Activated CD4-positive, CD25-positive, alpha-beta regulatory T cell treated with anti-CD3 and anti-CD28 coated beads, Interleukin-2, amount 50 U/mL, for 72 hours (primary cell): Measurements from ENCODE around the gene INAVA.
"Not testable (repeated sequence)": the region's sequence is repeated elsewhere in the genome, so short reads cannot be mapped to it uniquely, and the experiment has no call there.

ENCODE experiments used
- DNase-seq: peaks from one replicate; pipeline ENCODE4 v3.0.0; 2021

Gene INAVA

DNA sequence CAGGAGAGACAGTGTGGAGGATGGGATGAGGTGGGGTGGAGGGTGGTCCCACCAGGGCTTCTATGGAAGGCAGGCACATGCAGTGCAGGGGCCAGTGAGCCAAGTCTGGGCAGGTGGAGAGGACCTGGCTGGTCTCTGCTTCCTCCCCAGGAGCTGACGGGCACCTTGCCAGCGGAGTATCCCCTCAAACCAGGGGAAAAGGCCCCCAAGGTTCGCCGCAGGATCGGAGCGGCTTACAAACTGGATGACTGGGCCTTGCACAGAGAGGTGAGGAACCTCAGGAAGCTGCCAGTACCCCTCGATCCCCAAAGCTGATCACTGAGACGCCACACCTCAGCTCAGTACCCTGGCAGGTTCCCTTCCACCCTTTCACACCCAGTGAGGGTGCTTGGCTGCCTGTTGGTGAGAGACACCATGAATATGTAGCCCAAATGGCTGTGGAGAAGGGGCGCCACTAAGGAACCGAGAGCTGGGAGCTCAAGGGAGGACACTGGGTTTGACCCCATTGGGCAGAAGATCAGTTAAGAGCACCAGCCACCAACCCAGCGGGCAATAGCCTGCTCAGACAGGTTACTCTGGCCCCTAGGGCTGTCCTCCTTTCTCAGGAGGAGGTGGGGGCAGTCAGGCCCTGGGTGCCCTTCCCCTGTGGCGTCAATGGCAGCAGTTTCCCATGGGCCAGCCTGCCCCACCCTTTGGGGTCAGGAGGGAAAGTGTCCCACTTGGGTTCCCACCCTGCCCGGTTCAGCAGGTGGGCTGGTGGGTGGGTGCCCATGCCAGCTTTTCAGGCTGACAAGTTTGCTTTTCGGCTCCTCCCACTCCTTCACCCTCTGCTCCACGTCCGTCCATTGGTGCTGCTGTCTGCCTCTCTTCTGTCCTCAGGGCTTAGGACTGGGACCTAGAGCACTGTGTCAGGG, 5.5 kb downstream of the INAVA start:
- DNase-seq, result no peak

- DNase-seq, result no peak
Observed at GRCh38 chr1:200900877-200901276, 6.2 kb downstream of the INAVA start.

DNA sequence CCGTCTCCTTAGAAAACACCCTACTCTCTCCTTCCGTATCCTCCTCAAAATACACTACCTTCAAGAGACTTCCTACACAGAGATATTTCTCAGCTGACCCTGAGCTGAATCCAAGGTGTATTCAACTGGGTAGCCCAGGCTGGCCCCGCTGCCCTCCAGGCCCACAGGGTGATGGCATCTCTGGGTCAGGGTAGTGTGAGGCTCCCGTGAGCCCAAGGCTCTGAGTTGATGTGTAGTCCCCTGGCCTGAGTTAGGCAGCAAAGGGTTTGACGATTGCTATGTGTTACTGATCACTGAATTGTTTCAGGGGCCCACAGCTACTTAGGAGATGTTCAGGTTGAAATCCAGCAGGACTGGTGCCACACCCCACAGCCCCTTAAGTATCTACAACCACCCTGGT, 6.7 kb downstream of the INAVA start:
- no peak for DNase-seq

- no peak for DNase-seq
Observed at GRCh38 chr1:200901796-200902444, 7.2 kb downstream of the INAVA start.

- no peak for DNase-seq
Observed at GRCh38 chr1:200903793-200904192, 9.1 kb downstream of the INAVA start.

- DNase-seq, result no peak
Observed at GRCh38 chr1:200904772-200905171, 10.1 kb downstream of the INAVA start.

DNA sequence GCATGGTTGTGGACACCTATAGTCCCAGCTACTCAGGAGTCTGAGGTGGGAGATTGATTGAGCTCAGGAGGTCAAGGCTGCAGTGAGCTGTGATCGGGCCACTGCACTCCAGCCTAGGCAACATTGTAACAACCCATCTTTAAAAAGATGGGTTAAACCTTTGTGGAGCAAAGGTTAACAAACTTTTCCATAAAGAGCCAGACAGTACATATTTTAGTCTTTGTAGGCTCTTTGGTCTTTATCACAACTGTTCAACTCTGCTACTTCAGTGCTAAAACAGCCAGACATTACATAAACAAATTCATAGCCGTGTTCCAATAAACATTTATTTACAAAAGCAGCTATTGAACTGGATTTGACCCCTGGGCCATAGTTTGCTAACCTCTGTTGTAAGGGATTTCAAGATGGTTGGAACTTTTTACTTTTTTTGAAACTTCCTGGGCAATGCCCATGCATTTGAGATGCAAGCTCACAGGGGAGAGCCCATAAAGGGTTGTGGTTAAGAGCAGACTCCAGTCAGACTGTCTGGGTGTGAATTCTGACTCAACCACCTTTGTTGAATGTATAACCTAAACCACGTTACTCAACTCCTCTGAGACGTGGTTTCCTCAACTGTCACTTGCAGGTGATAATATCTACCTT, 10.8 kb downstream of the INAVA start:
- no peak for DNase-seq

DNA sequence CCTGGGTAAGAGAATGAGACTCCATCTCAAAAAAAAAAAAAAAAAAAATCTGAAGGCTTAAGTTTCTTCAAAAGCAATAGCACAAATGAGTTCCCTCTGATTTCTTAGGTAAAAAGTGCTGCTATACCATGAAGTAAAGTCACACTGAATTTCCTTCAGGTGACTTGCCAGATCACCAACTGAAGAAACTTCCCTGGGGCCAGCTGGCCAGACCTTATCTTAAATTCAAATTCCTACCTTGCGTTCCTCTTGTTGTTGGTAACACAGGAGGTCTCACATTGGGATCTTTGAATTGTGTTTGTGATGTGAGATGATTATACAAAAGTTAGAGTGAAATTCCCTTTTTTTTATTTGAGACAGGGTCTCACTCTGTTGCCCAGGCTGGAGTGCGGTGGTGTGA, 11.8 kb downstream of the INAVA start:
- DNase-seq, result no peak

- no peak for DNase-seq
Observed at GRCh38 chr1:200907611-200908097, 13.0 kb downstream of the INAVA start.

GRCh38 chr1:200908191-200908868, 13.6 kb downstream of the INAVA start:
- DNase-seq, result no peak

DNA sequence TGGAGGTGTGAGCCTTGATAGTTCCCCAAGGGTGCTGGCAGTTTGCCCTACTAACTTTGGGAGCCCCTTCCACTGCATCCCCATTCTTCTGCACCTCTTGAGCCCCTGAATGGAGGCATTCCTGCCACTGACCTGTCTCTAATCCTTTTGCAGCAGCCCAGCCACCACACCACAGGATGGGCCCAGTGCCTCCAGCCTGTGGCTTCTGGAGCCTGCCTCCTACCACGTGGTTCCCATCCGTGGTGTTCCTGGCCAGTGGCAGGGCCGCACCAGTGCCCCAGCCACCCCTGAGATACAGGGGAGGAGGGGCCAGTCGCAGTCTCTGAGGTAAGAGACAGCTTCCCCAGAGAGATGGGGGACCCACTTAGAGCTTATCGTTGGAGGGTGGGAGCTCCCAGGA, 14.4 kb downstream of the INAVA start:
- no peak for DNase-seq

DNA sequence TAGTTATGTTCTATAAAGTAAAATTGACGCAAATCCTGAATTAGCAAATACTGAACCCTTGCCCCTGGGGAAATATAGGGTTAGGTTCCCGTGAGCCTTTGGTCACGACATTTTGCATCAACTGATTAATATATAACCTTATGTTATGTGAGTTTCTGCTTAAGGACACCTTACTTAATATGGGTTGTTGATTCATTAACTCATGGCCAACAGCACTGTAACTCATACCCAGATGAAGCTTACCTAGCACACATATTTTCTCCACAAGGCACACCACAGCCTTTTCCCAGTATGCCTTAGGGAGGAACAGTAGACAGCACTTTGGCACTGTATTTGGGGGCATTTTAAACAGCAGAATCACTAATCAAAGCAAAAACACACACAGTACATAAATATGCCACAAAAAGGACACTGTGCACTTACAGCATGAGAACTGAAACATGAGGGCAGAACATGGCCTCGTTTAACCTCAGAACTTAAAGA, 15.1 kb downstream of the INAVA start:
- no peak for DNase-seq

DNA sequence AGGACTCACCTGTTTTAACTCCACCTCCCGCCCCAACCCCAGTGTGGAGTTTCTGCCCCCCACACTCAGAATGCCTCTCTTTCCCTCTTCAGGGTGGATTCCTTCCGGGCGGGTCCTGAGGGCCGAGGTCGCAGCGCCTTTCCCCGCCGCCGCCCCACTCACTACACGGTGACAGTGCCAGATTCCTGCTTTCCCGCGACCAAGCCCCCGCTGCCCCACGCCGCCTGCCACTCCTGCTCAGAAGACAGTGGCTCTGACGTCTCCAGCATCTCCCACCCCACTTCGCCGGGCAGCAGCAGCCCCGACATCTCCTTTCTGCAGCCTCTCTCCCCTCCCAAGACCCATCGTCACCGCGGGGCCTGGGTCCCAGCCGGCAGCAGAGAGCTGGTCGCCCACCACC, 16.7 kb downstream of the INAVA start:
- no peak for DNase-seq

GRCh38 chr1:200911936-200912335, 17.2 kb downstream of the INAVA start:
- not testable (repeated sequence) for DNase-seq

GRCh38 chr1:200912737-200913407, 18.2 kb downstream of the INAVA start:
- no peak for DNase-seq

- no peak for DNase-seq
Observed at GRCh38 chr1:200916152-200916551, 21.5 kb downstream of the INAVA start.

DNA sequence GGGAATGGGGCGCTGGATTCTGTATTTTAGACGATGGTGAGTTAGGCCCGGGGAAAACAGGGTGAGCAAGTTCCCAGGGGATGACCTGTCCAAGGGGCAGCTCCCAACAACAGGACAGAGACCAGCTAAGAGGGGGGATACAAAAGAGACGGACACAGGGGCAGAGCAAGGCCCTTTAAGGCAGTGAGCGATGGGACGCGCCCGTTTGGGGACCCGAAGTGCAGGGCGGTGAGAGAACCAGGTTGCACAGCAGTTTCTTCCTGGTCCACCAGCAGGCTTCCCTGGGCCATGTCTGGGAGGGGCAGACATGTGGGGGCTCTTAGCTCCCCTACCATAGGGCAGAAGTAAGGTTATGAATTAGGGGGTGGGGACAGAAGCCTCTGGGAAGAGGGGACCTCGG, 22.0 kb downstream of the INAVA start:
- no peak for DNase-seq

GRCh38 chr1:200917291-200917817, 22.7 kb downstream of the INAVA start:
- DNase-seq, result no peak

GRCh38 chr1:200918006-200918405, 23.3 kb downstream of the INAVA start:
- no peak for DNase-seq

- DNase-seq, result no peak
Observed at GRCh38 chr1:200919386-200919785, 24.7 kb downstream of the INAVA start.

DNA sequence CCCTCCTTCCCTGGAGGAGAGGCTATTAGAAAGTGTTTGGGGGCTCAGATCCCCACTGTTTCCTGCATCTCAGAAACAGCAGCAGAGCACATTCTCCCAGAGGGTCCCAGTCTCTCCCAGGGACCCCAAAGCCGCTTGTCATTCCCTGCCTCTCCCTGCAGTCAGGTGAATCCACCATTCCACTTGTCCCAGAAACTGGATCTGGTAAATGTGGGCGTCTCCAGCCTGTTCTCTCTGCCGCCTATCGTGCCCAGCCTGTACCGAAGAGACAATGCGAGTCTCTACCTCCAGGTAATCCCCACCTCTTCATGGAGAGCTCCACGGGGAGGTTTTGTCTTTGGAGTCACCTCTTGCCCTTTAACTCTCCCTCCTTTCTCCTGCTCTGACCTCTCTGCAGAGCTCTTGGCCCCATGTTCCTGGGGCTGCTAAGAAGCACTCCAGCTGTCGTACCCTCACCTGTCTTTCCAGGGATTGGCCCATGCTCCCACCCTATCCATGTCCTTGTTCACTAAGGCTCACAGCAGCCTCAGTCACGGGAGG, 26.9 kb downstream of the INAVA start:
- peak; percentile 8 for DNase-seq

- peak; percentile 20 for DNase-seq
Observed at GRCh38 chr1:200922406-200922805, 27.7 kb downstream of the INAVA start.
